Keratinocyte (primary cell): ENCODE data around the gene EHD3. TPM values are rescaled to one million over a fixed set of nuclear protein-coding genes. Genes with fewer than 3 reads are reported as not detected.

Experiments used
- DNase-seq: peaks from one replicate; pipeline ENCODE4 v3.0.0-alpha.2; 2011; ENCODE audit warnings: low read depth, missing footprints, low spot score
- FAIRE-seq: peaks from 2 replicates; lab custom pipeline; 2011; peaks lifted over from hg19 to GRCh38; lab: Jason Lieb, UNC
- H2AFZ ChIP-seq: 2 replicates; pipeline ENCODE4 v1.6.0; 2012; ENCODE audit warnings: low read length, control low read depth, inconsistent platforms; ENCODE audit not compliant: control insufficient read depth
- H3K27ac ChIP-seq: 2 replicates; pipeline ENCODE4 v1.5.1; 2011; ENCODE audit warnings: low read length; ENCODE audit not compliant: control insufficient read depth, insufficient read depth
- H3K27me3 ChIP-seq: 3 replicates; pipeline ENCODE4 v1.6.0; 2011; ENCODE audit warnings: low read length; ENCODE audit not compliant: control insufficient read depth, insufficient read depth; ENCODE audit errors: extremely low read depth
- H3K36me3 ChIP-seq, 2 experiments: 2 replicates in 1 of 2; 3 replicates in 1 of 2; pipeline ENCODE4 v1.5.1; 2011; ENCODE audit warnings: low read length in 2 of 2, mild to moderate bottlenecking in 1 of 2; ENCODE audit not compliant: control insufficient read depth in 2 of 2, insufficient read depth in 2 of 2; ENCODE audit errors: extremely low read depth in 1 of 2
- H3K4me1 ChIP-seq: 3 replicates; pipeline ENCODE4 v1.5.1; 2011; ENCODE audit warnings: low read length; ENCODE audit not compliant: control insufficient read depth, insufficient read depth; ENCODE audit errors: extremely low read depth
- H3K4me2 ChIP-seq: 3 replicates; pipeline ENCODE4 v1.6.0; 2011; ENCODE audit warnings: low read depth, low read length; ENCODE audit not compliant: control insufficient read depth, insufficient read depth; ENCODE audit errors: extremely low read depth
- H3K4me3 ChIP-seq, 3 experiments: fragments of 200-600 bp in 1 of 3; sonication (generic) in 1 of 3; 2 replicates in 2 of 3; 3 replicates in 1 of 3; pipeline ENCODE4 v1.5.1; 2011 to 2016; ENCODE audit warnings: low read length in 3 of 3, mild to moderate bottlenecking in 3 of 3, control low read depth in 2 of 3, inconsistent platforms in 1 of 3, low read depth in 1 of 3, mixed read lengths in 1 of 3, mixed run types in 1 of 3, moderate library complexity in 1 of 3; ENCODE audit not compliant: control insufficient read depth in 2 of 3, insufficient read depth in 2 of 3; ENCODE audit errors: extremely low read depth in 1 of 3
- H3K79me2 ChIP-seq: 2 replicates; pipeline ENCODE4 v1.6.0; 2012; ENCODE audit warnings: low read length; ENCODE audit not compliant: control insufficient read depth, insufficient read depth
- H3K9ac ChIP-seq: 3 replicates; pipeline ENCODE4 v1.6.0; 2011; ENCODE audit warnings: low read length; ENCODE audit not compliant: control insufficient read depth, insufficient read depth; ENCODE audit errors: extremely low read depth
- H3K9me1 ChIP-seq: 3 replicates; pipeline ENCODE4 v1.6.0; 2011; ENCODE audit warnings: low read length; ENCODE audit not compliant: control insufficient read depth, insufficient read depth; ENCODE audit errors: extremely low read depth
- H3K9me3 ChIP-seq: 2 replicates; pipeline ENCODE4 v1.5.1; 2012; ENCODE audit warnings: low read depth, low read length; ENCODE audit not compliant: control insufficient read depth
- H4K20me1 ChIP-seq: 3 replicates; pipeline ENCODE4 v1.6.0; 2011; ENCODE audit warnings: low read length; ENCODE audit not compliant: control insufficient read depth, insufficient read depth; ENCODE audit errors: extremely low read depth
- EZH2 ChIP-seq: IDR thresholded peaks from one replicate; pipeline ENCODE4 v1.6.1; 2012; ENCODE audit warnings: inconsistent platforms, mild to moderate bottlenecking, low read length, moderate library complexity
- dilution Hi-C: fragments of 300-500 bp; cut with MboI; formaldehyde crosslinking; loops from one replicate; pipeline ENCODE4 v1.7.0; 2020; ENCODE audit warnings: low sequenced_read_pairs; ENCODE audit not compliant: extremely low pct_ligation_motif_present
- polyA plus RNA-seq, 5 experiments: library from polyadenylated mRNA; depleted of rRNA in 3 of 5; stranded (reverse) in 3 of 5; stranded (forward) in 1 of 5; unstranded in 1 of 5; fragments of >200 nt; gene quantifications; 1 replicate in 1 of 5; 2 replicates in 3 of 5; 3 replicates in 1 of 5; pipeline versions ENCODE4 v1.2.1 to v1.2.3, GENCODE V29; 2011 to 2012; ENCODE audit warnings: missing spikeins in 2 of 5, low read depth in 1 of 5, low replicate concordance in 1 of 5
- TF ChIP-seq, protein P1 (sequence below), 3 experiments: IDR thresholded peaks in 1 of 3; conservative IDR thresholded peaks in 1 of 3; optimal IDR thresholded peaks in 1 of 3; 2 replicates in 2 of 3; 3 replicates in 1 of 3; pipeline versions ENCODE3 to v1.5.1; 2011; ENCODE audit warnings: low read length in 3 of 3, mild to moderate bottlenecking in 3 of 3, moderate library complexity in 2 of 3, control low read depth in 1 of 3, inconsistent platforms in 1 of 3; ENCODE audit not compliant: insufficient read depth in 2 of 3; ENCODE audit errors: extremely low read depth in 1 of 3

Gene EHD3
- polyA plus RNA-seq, 1 donor (not counting 4 experiments of a cell fraction or from before 2014, with no cell fraction given), result 5.1 TPM

DNA sequence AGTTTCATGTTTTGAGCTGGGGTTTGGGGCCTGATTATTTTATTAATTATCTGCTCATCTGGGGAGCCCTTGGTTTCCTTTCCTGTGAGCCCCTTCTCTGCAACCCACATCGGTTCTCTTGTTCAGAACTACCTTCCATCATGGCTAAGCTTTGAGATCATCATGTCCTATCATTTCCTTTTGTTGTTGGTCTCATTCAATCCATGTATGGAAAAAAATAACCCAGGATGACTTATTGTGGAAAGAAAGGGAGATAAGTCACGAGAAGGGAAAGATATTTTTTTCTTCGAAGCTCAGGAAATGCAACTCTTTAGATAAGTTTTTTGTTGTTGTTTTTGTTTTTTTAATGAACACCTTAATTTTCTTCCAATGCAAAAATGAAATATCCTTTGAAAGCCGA is 43.7 kb downstream of the EHD3 start:
- H3K27ac ChIP-seq, result no peak overlapping the region
- no peak overlapping the region for H3K4me2 ChIP-seq
- no peak overlapping the region for H2AFZ ChIP-seq
- DNase-seq (no peak), FAIRE-seq (no peak)
- H3K4me3 ChIP-seq, result no peak overlapping the region
- H3K27me3 ChIP-seq, result no peaks in the 10 kb centered on the region
- H3K9ac ChIP-seq, result no peak overlapping the region
- H3K4me1 ChIP-seq, result no peaks in the 10 kb centered on the region
- H3K9me1 ChIP-seq, result no peaks in the 10 kb centered on the region
- dilution Hi-C loops, result no loop called here
- no peaks in the 10 kb centered on the region for H3K36me3 ChIP-seq
- TF ChIP-seq EZH2, result no peak
- TF ChIP-seq, protein P1, sequence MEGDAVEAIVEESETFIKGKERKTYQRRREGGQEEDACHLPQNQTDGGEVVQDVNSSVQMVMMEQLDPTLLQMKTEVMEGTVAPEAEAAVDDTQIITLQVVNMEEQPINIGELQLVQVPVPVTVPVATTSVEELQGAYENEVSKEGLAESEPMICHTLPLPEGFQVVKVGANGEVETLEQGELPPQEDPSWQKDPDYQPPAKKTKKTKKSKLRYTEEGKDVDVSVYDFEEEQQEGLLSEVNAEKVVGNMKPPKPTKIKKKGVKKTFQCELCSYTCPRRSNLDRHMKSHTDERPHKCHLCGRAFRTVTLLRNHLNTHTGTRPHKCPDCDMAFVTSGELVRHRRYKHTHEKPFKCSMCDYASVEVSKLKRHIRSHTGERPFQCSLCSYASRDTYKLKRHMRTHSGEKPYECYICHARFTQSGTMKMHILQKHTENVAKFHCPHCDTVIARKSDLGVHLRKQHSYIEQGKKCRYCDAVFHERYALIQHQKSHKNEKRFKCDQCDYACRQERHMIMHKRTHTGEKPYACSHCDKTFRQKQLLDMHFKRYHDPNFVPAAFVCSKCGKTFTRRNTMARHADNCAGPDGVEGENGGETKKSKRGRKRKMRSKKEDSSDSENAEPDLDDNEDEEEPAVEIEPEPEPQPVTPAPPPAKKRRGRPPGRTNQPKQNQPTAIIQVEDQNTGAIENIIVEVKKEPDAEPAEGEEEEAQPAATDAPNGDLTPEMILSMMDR (optimal IDR thresholded peaks at IDR 0.05 in 1 of 3, IDR thresholded peaks at IDR 0.05 in 1 of 3, conservative IDR thresholded peaks at IDR 0.05 in 1 of 3; ENCODE audit: extremely low read depth in 1 of 3, insufficient read depth in 2 of 3, low read length in 3 of 3), result no peak
- H3K9me3 ChIP-seq, result no peaks in the 10 kb centered on the region
- H3K79me2 ChIP-seq, result no peaks in the 10 kb centered on the region
- no peaks in the 10 kb centered on the region for H4K20me1 ChIP-seq

DNA sequence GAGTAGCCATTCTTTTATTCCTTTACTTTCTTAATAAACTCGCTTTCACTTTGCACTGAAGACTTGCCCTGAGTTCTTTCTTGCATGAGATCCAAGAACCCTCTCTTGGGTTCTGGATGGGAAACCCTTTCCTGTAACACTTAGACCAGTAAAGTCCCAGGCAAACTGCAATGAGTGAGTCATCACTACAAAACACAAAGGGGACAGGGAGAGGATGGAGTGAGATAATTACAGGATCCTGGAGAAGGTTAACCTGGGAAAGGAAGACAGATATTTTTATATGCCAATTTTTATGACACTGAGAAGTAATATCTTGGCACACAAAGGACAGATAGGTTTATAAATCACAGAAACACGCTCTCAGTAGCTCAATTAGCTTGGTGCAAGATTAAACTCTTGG is 48.7 kb downstream of the EHD3 start:
- FAIRE-seq, result no peak
- dilution Hi-C loops, result no loop called here
- Histone ChIP-seq H3K9ac (no peak overlapping the region), H2AFZ (no peak overlapping the region), H3K79me2 (no peaks in the 10 kb centered on the region), H4K20me1 (no peaks in the 10 kb centered on the region), H3K36me3 (no peaks in the 10 kb centered on the region), H3K4me2 (no peak overlapping the region), H3K9me1 (no peaks in the 10 kb centered on the region), H3K4me1 (peaks cover 18% of the 10 kb centered on the region), H3K4me3 (no peak overlapping the region), H3K9me3 (no peaks in the 10 kb centered on the region), H3K27ac (peak overlapping the region; percentile 36), H3K27me3 (no peaks in the 10 kb centered on the region)
- no peak for TF ChIP-seq EZH2
- TF ChIP-seq, protein P1 (optimal IDR thresholded peaks at IDR 0.05 in 1 of 3, IDR thresholded peaks at IDR 0.05 in 1 of 3, conservative IDR thresholded peaks at IDR 0.05 in 1 of 3; ENCODE audit: extremely low read depth in 1 of 3, insufficient read depth in 2 of 3, low read length in 3 of 3), result no peak
- DNase-seq, result no peak
